GM12801 (cell line): ENCODE data around the gene NLGN1.

ENCODE experiments used
- TF ChIP-seq, protein P1 (sequence below): IDR thresholded peaks from one replicate; pipeline ENCODE4 v1.5.1; 2011; ENCODE audit warnings: control low read depth; ENCODE audit not compliant: insufficient read length; ENCODE audit errors: extremely low read depth

The NLGN1 gene

GRCh38 chr3:174232658-174233429 is 835.3 kb downstream of the NLGN1 start:
- TF ChIP-seq, protein P1, sequence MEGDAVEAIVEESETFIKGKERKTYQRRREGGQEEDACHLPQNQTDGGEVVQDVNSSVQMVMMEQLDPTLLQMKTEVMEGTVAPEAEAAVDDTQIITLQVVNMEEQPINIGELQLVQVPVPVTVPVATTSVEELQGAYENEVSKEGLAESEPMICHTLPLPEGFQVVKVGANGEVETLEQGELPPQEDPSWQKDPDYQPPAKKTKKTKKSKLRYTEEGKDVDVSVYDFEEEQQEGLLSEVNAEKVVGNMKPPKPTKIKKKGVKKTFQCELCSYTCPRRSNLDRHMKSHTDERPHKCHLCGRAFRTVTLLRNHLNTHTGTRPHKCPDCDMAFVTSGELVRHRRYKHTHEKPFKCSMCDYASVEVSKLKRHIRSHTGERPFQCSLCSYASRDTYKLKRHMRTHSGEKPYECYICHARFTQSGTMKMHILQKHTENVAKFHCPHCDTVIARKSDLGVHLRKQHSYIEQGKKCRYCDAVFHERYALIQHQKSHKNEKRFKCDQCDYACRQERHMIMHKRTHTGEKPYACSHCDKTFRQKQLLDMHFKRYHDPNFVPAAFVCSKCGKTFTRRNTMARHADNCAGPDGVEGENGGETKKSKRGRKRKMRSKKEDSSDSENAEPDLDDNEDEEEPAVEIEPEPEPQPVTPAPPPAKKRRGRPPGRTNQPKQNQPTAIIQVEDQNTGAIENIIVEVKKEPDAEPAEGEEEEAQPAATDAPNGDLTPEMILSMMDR, result no peak

DNA sequence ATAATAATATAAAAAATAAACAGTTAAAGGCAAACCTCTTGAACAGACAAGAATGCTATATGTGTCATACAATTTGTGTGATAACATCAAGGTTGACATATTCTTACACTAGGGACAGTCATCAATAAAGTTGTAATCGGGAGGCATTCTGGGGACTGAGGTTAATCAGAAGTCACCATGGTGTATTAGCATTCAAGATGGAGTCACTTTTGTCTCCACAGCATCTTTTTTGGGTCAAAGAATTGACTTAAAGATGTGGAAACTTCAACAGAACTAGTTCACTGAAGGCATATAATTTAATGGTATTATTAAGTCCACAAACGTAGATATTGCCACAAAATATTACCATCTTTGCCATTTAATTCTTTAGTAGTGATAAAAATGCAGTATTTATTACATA is 836.0 kb downstream of the NLGN1 start:
- TF ChIP-seq, protein P1, result no peak

DNA sequence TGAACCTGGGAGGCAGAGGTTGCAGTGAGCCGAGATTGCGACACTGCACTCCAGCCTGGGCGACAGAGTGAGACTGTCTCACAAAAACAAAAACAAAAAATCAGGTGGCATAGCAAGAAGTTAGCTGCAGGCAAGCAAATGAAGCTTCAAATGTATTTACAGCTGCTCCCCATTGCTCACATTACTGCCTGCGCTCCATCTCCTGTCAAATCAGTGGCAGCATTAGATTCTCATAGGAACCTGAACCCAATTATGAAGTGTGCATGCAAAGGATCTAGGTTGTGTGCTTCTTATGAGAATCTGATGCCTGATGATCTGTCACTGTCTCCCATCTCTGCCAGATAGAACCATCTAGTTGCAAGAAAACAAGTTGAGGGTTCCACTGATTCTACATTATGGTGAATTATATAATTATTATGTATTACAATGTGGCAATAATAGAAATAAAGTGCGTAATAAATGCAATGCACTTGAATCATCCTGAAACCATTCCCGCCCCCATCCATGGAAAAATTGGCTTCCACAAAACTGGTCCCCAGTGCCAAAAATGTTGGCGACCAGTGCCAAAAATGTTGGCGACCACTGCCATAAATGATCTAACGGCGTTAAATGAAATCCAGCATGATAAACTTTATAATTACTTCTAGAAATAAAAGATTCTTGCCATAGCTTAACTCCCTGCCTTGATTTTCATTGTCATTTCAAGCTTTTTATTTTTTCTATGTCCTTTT is 844.9 kb downstream of the NLGN1 start:
- TF ChIP-seq, protein P1, result no peak

- TF ChIP-seq, protein P1, result no peak
These were observed 845.6 kb downstream of the NLGN1 start for GRCh38 chr3:174243171-174243570.

- TF ChIP-seq, protein P1, result no peak
These were observed 850.2 kb downstream of the NLGN1 start for GRCh38 chr3:174247687-174248152.

DNA sequence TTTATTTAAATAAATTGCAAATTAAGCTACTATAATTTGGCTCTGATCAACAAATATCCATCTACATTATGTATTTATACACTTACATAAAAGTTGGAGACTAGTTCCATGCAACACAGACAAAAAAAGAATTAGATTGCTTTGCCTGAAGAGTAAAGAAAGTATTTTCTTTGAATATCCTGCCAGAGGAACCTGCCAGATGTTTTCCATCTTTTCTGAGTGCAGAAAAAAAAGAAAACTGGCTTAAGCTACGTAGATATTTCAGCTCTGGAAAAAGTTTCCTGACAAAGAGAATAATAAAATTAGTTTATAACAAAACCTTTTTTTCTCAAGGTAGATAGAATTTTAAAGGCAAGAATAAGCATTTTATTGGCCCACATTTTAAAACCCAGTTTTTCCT is 854.1 kb downstream of the NLGN1 start:
- TF ChIP-seq, protein P1, result no peak

- TF ChIP-seq, protein P1, result no peak
These were observed 855.8 kb downstream of the NLGN1 start for GRCh38 chr3:174253196-174253823.
